Naive thymus-derived CD8-positive, alpha-beta T cell (primary cell): ENCODE measurements around the gene MAPRE2. TPM values are rescaled to one million over a fixed set of nuclear protein-coding genes. Genes with fewer than 3 reads are reported as not detected.
"Not testable (repeated sequence)": the region's sequence is repeated elsewhere in the genome, so short reads cannot be mapped to it uniquely, and the experiment has no call there.

Source experiments
- ATAC-seq, 2 donors: fragments of 150-1000 bp; cut with Tn5 transposase in 1 of 2; sonication (Bioruptor Pico), chemical (Tn5 transposase) in 1 of 2; 1 replicate in 1 of 2; 2 replicates in 1 of 2; pipeline ENCODE4 v1.10.0; 2021; ENCODE audit warnings: mild to moderate bottlenecking in 2 of 2, moderate library complexity in 2 of 2
- POLR2A ChIA-PET: fragments of 350-600 bp; sonication (Branson Sonifier 250); formaldehyde crosslinking; loops from one replicate; lab custom pipeline; 2021; ENCODE audit warnings: antibody characterized with exemption; lab: Charles Lee
- DNase-seq, 10 donors: peaks; one replicate each; pipeline versions ENCODE4 v3.0.0 to v3.0.0-alpha.2; 2020 to 2022
- H3K27ac Mint-ChIP-seq, 10 donors: one replicate each; pipeline ENCODE4 v1.8.0; 2020 to 2022; ENCODE audit warnings: mild to moderate bottlenecking in 10 of 10, mixed read lengths in 10 of 10, moderate library complexity in 4 of 10, inconsistent platforms in 1 of 10
- H3K27me3 Mint-ChIP-seq, 5 donors: one replicate each; pipeline ENCODE4 v1.8.0; 2021 to 2022; ENCODE audit warnings: mixed read lengths in 5 of 5
- H3K36me3 Mint-ChIP-seq, 3 donors: one replicate each; pipeline ENCODE4 v1.8.0; 2020 to 2022; ENCODE audit warnings: mixed read lengths in 3 of 3, mild to moderate bottlenecking in 2 of 3, inconsistent platforms in 1 of 3
- H3K4me1 Mint-ChIP-seq, 4 donors: one replicate each; pipeline ENCODE4 v1.8.0; 2021 to 2022; ENCODE audit warnings: mixed read lengths in 4 of 4
- H3K4me3 Mint-ChIP-seq, 10 donors: one replicate each; pipeline ENCODE4 v1.8.0; 2020 to 2022; ENCODE audit warnings: mild to moderate bottlenecking in 10 of 10, mixed read lengths in 10 of 10, moderate library complexity in 6 of 10, inconsistent platforms in 1 of 10
- H3K9me3 Mint-ChIP-seq, 9 donors: one replicate each; pipeline ENCODE4 v1.8.0; 2020 to 2022; ENCODE audit warnings: mixed read lengths in 9 of 9, mild to moderate bottlenecking in 3 of 9, inconsistent platforms in 1 of 9, moderate library complexity in 1 of 9
- polyA plus RNA-seq, 3 donors: library from polyadenylated mRNA; unstranded; fragments of 300-500 nt; fragmentation: Illumina TruSeq; gene quantifications; one replicate each; pipeline ENCODE4 v1.2.3, GENCODE V29; 2021
- total RNA-seq, 8 experiments: library from RNA in 2 of 8; stranded (reverse) in 2 of 8; gene quantifications; one replicate each; pipeline ENCODE4 v1.2.3 and lab custom pipeline; 2021 to 2026

Gene MAPRE2
- total and polyA plus RNA-seq, 5 experiments from 2014 or later = 56.8 to 96.3 (median 86.2) TPM

- Mint-ChIP-seq H3K27ac (no peak overlapping the region), H3K4me1 (peaks cover 0 to 3% (median 0%) of the 10 kb centered on the region in 4 donors), H3K36me3 (no peaks in the 10 kb centered on the region), H3K4me3 (no peak overlapping the region), H3K27me3 (peaks cover 0 to 5% (median 0%) of the 10 kb centered on the region in 5 donors), H3K9me3 (peaks cover 0 to 2% (median 0%) of the 10 kb centered on the region in 9 donors)
- POLR2A ChIA-PET = no interaction called here
- no peak for ATAC-seq
- no peak for DNase-seq
Observed at GRCh38 chr18:35167332-35167731, 126.1 kb downstream of the MAPRE2 start.

GRCh38 chr18:35167857-35168256 is 126.6 kb downstream of the MAPRE2 start:
- Mint-ChIP-seq H3K4me1 (peaks cover 0 to 6% (median 0%) of the 10 kb centered on the region in 4 donors), H3K9me3 (peaks cover 0 to 2% (median 0%) of the 10 kb centered on the region in 9 donors), H3K27ac (no peak overlapping the region), H3K36me3 (no peaks in the 10 kb centered on the region), H3K4me3 (no peak overlapping the region), H3K27me3 (peaks cover 0 to 3% (median 0%) of the 10 kb centered on the region in 5 donors)
- no peak for ATAC-seq
- POLR2A ChIA-PET = no interaction called here
- DNase-seq = no peak

- not testable (repeated sequence) for H3K27me3 Mint-ChIP-seq, DNase-seq, H3K4me3 Mint-ChIP-seq, H3K9me3 Mint-ChIP-seq, ATAC-seq, H3K36me3 Mint-ChIP-seq
- Mint-ChIP-seq H3K4me1 (peaks cover 0 to 23% (median 4%) of the 10 kb centered on the region in 4 donors), H3K27ac (peak overlapping the region in 1 of 10 donors; percentile 34)
- POLR2A ChIA-PET = interaction anchor here (0.6 kb wide), 1 partner anchor 123 kb away, joined by 4 read pairs; no protein-coding TSS in a partner anchor
Observed at GRCh38 chr18:35170323-35170722, 129.1 kb downstream of the MAPRE2 start.

GRCh38 chr18:35171315-35171987 is 130.2 kb downstream of the MAPRE2 start:
- ATAC-seq (no peak), DNase-seq (no peak)
- no peak overlapping the region for H3K27ac Mint-ChIP-seq
- peaks cover 0 to 23% (median 6%) of the 10 kb centered on the region in 4 donors for H3K4me1 Mint-ChIP-seq
- peaks cover 0 to 6% (median 0%) of the 10 kb centered on the region in 3 donors for H3K36me3 Mint-ChIP-seq
- H3K9me3 Mint-ChIP-seq = peaks cover 0 to 8% (median 2%) of the 10 kb centered on the region in 9 donors
- H3K27me3 Mint-ChIP-seq = peaks cover 0 to 2% (median 0%) of the 10 kb centered on the region in 5 donors
- H3K4me3 Mint-ChIP-seq = no peak overlapping the region
- POLR2A ChIA-PET = interaction anchor here (0.7 kb wide), 1 partner anchor 122 kb away, joined by 3 read pairs; no protein-coding TSS in a partner anchor

- POLR2A ChIA-PET = no interaction called here
Observed at GRCh38 chr18:35172009-35172408, 130.8 kb downstream of the MAPRE2 start.

GRCh38 chr18:35172451-35173035 is 131.3 kb downstream of the MAPRE2 start:
- POLR2A ChIA-PET = no interaction called here
- no peak overlapping the region for H3K27ac Mint-ChIP-seq

More at GRCh38 chr18:35172009-35172408, 130.8 kb downstream of the MAPRE2 start:
- no peak overlapping the region for H3K4me3 Mint-ChIP-seq
- peaks cover 0 to 6% (median 0%) of the 10 kb centered on the region in 3 donors for H3K36me3 Mint-ChIP-seq
- H3K27me3 Mint-ChIP-seq = peaks cover 0 to 2% (median 0%) of the 10 kb centered on the region in 5 donors
- no peak for DNase-seq
- no peak for ATAC-seq
- peaks cover 0 to 13% (median 2%) of the 10 kb centered on the region in 9 donors for H3K9me3 Mint-ChIP-seq
- H3K4me1 Mint-ChIP-seq = peaks cover 0 to 23% (median 6%) of the 10 kb centered on the region in 4 donors
- H3K27ac Mint-ChIP-seq = no peak overlapping the region

GRCh38 chr18:35174093-35174731 is 133.0 kb downstream of the MAPRE2 start:
- POLR2A ChIA-PET = no interaction called here
- peak overlapping the region in 2 of 10 donors; percentile 29 to 58 for H3K27ac Mint-ChIP-seq
- ATAC-seq (peak in 1 of 2 donors; percentile 39), DNase-seq (no peak)
- H3K4me3 Mint-ChIP-seq = peak overlapping the region in 1 of 10 donors; percentile 2
- peaks cover 0 to 15% (median 3%) of the 10 kb centered on the region in 9 donors for H3K9me3 Mint-ChIP-seq
- peaks cover 0 to 6% (median 0%) of the 10 kb centered on the region in 3 donors for H3K36me3 Mint-ChIP-seq
- peaks cover 0 to 23% (median 6%) of the 10 kb centered on the region in 4 donors for H3K4me1 Mint-ChIP-seq
- H3K27me3 Mint-ChIP-seq = peaks cover 0 to 2% (median 0%) of the 10 kb centered on the region in 5 donors

More at GRCh38 chr18:35172451-35173035, 131.3 kb downstream of the MAPRE2 start:
- Mint-ChIP-seq H3K4me1 (peaks cover 0 to 23% (median 6%) of the 10 kb centered on the region in 4 donors), H3K9me3 (peaks cover 0 to 15% (median 3%) of the 10 kb centered on the region in 9 donors), H3K4me3 (no peak overlapping the region), H3K27me3 (peaks cover 0 to 2% (median 0%) of the 10 kb centered on the region in 5 donors), H3K36me3 (peaks cover 0 to 6% (median 0%) of the 10 kb centered on the region in 3 donors)
- DNase-seq (no peak), ATAC-seq (no peak)

GRCh38 chr18:35174745-35175144 is 133.5 kb downstream of the MAPRE2 start:
- no peak for ATAC-seq
- Mint-ChIP-seq H3K4me3 (no peak overlapping the region), H3K9me3 (peaks cover 0 to 15% (median 3%) of the 10 kb centered on the region in 9 donors), H3K4me1 (peaks cover 0 to 23% (median 6%) of the 10 kb centered on the region in 4 donors), H3K27ac (no peak overlapping the region), H3K27me3 (no peaks in the 10 kb centered on the region), H3K36me3 (peaks cover 0 to 6% (median 0%) of the 10 kb centered on the region in 3 donors)
- DNase-seq = no peak
- POLR2A ChIA-PET = no interaction called here

GRCh38 chr18:35176925-35177324 is 135.7 kb downstream of the MAPRE2 start:
- Mint-ChIP-seq H3K9me3 (peaks cover 0 to 15% (median 3%) of the 10 kb centered on the region in 9 donors), H3K27me3 (no peaks in the 10 kb centered on the region), H3K36me3 (peaks cover 0 to 6% (median 0%) of the 10 kb centered on the region in 3 donors), H3K4me1 (peaks cover 0 to 20% (median 6%) of the 10 kb centered on the region in 4 donors), H3K27ac (no peak overlapping the region), H3K4me3 (no peak overlapping the region)
- ATAC-seq (no peak), DNase-seq (no peak)
- POLR2A ChIA-PET = no interaction called here

GRCh38 chr18:35178260-35178659 is 137.0 kb downstream of the MAPRE2 start:
- peaks cover 0 to 6% (median 0%) of the 10 kb centered on the region in 3 donors for H3K36me3 Mint-ChIP-seq
- ATAC-seq (no peak), DNase-seq (no peak)
- H3K9me3 Mint-ChIP-seq = peaks cover 0 to 15% (median 3%) of the 10 kb centered on the region in 9 donors
- POLR2A ChIA-PET = no interaction called here
- peaks cover 0 to 2% (median 0%) of the 10 kb centered on the region in 5 donors for H3K27me3 Mint-ChIP-seq
- H3K4me3 Mint-ChIP-seq = no peak overlapping the region
- no peak overlapping the region for H3K27ac Mint-ChIP-seq
- peaks cover 0 to 14% (median 6%) of the 10 kb centered on the region in 4 donors for H3K4me1 Mint-ChIP-seq

GRCh38 chr18:35179906-35180305 is 138.7 kb downstream of the MAPRE2 start:
- DNase-seq (no peak), ATAC-seq (no peak)
- Mint-ChIP-seq H3K27me3 (peaks cover 0 to 3% (median 0%) of the 10 kb centered on the region in 5 donors), H3K4me1 (peaks cover 0 to 3% (median under 1%) of the 10 kb centered on the region in 4 donors), H3K9me3 (peaks cover 0 to 15% (median 3%) of the 10 kb centered on the region in 9 donors), H3K27ac (no peak overlapping the region), H3K4me3 (no peak overlapping the region), H3K36me3 (peaks cover 0 to 6% (median 0%) of the 10 kb centered on the region in 3 donors)
- POLR2A ChIA-PET = no interaction called here

- Mint-ChIP-seq H3K27ac (no peak overlapping the region), H3K4me3 (no peak overlapping the region)
- DNase-seq = no peak
Observed at GRCh38 chr18:35180455-35180854, 139.2 kb downstream of the MAPRE2 start.

More at GRCh38 chr18:35180455-35180854, 139.2 kb downstream of the MAPRE2 start:
- POLR2A ChIA-PET = no interaction called here
- ATAC-seq = no peak
- Mint-ChIP-seq H3K9me3 (peaks cover 0 to 15% (median 3%) of the 10 kb centered on the region in 9 donors), H3K27me3 (peaks cover 0 to 3% (median 0%) of the 10 kb centered on the region in 5 donors), H3K4me1 (peaks cover 0 to 3% (median 0%) of the 10 kb centered on the region in 4 donors), H3K36me3 (peaks cover 0 to 6% (median 0%) of the 10 kb centered on the region in 3 donors)
